HEK293 (cell line): ENCODE results near the gene NUP54.

Experiments used
- CTCF ChIA-PET: fragments of 350-600 bp; formaldehyde crosslinking; extraction: SDS; loops from one replicate; lab custom pipeline; 2021; ENCODE audit warnings: antibody characterized with exemption; lab: Yijun Ruan, JAX
- POLR2A ChIA-PET: fragments of 300-600 bp; formaldehyde crosslinking; extraction: SDS; loops from one replicate; lab custom pipeline; 2020; ENCODE audit warnings: antibody characterized with exemption, inconsistent platforms; lab: Yijun Ruan, JAX
- H3K27ac ChIP-seq: fragments of 200-500 bp; sonication (Bioruptor generic); 2 replicates; pipeline ENCODE4 v1.5.1; 2014; ENCODE audit warnings: low read depth, low read length, control low read depth, inconsistent platforms; ENCODE audit errors: extremely low read depth
- H3K36me3 ChIP-seq, 2 experiments: fragments of 200-500 bp in 1 of 2; sonication (Bioruptor generic) in 1 of 2; 1 replicate in 1 of 2; 2 replicates in 1 of 2; pipeline ENCODE4 v1.5.1; 2014 to 2017; ENCODE audit warnings: inconsistent platforms in 2 of 2, low read length in 2 of 2; ENCODE audit not compliant: control insufficient read depth in 2 of 2, insufficient read depth in 1 of 2
- H3K4me1 ChIP-seq: fragments of 200-500 bp; sonication (Bioruptor generic); 2 replicates; pipeline ENCODE4 v1.5.1; 2014; ENCODE audit warnings: mild to moderate bottlenecking, low read length, inconsistent platforms; ENCODE audit not compliant: control insufficient read depth, insufficient read depth
- H3K4me3 ChIP-seq: 2 replicates; pipeline ENCODE4 v1.5.1; 2011; ENCODE audit warnings: low read depth, mild to moderate bottlenecking, control low read depth, low read length, moderate library complexity
- H3K9me3 ChIP-seq: fragments of 200-500 bp; sonication (Bioruptor generic); 2 replicates; pipeline ENCODE4 v1.5.1; 2014; ENCODE audit warnings: low read depth, low read length, inconsistent platforms; ENCODE audit not compliant: control insufficient read depth, insufficient read depth
- ATF2 ChIP-seq: fragments of 450-650 bp; formaldehyde crosslinking; IDR thresholded peaks from 2 replicates; pipeline ENCODE4 v1.5.1; 2016; ENCODE audit warnings: missing biosample characterization, missing genetic modification characterization, low read depth
- FEZF1 ChIP-seq: fragments of 450-650 bp; formaldehyde crosslinking; IDR thresholded peaks from 2 replicates; pipeline ENCODE4 v1.5.1; 2016; ENCODE audit warnings: missing biosample characterization, missing genetic modification characterization
- MEIS1 ChIP-seq: sonication (generic); formaldehyde crosslinking; IDR thresholded peaks from 2 replicates; pipeline ENCODE4 v1.8.1; 2022; ENCODE audit warnings: missing genetic modification reagents, mild to moderate bottlenecking, borderline replicate concordance
- REPIN1 ChIP-seq: fragments of 450-650 bp; formaldehyde crosslinking; IDR thresholded peaks from 2 replicates; pipeline ENCODE4 v1.5.1; 2017; ENCODE audit warnings: missing biosample characterization, missing genetic modification characterization, low read depth
- SP2 ChIP-seq: fragments of 450-650 bp; formaldehyde crosslinking; IDR thresholded peaks from 2 replicates; pipeline ENCODE4 v1.5.1; 2016; ENCODE audit warnings: missing biosample characterization, missing genetic modification characterization
- ZFP37 ChIP-seq: fragments of 450-650 bp; formaldehyde crosslinking; IDR thresholded peaks from 2 replicates; pipeline ENCODE4 v1.5.1; 2016; ENCODE audit warnings: missing biosample characterization, missing genetic modification characterization
- ZIC2 ChIP-seq: fragments of 450-650 bp; formaldehyde crosslinking; IDR thresholded peaks from 2 replicates; pipeline ENCODE4 v1.5.1; 2016; ENCODE audit warnings: missing biosample characterization, missing genetic modification characterization
- ZNF10 ChIP-seq: fragments of 450-650 bp; formaldehyde crosslinking; IDR thresholded peaks from 2 replicates; pipeline ENCODE4 v1.5.1; 2017; ENCODE audit warnings: missing biosample characterization, missing genetic modification characterization
- ZNF121 ChIP-seq: fragments of 450-650 bp; formaldehyde crosslinking; IDR thresholded peaks from 2 replicates; pipeline ENCODE4 v1.5.1; 2016; ENCODE audit warnings: missing biosample characterization, missing genetic modification characterization
- ZNF335 ChIP-seq: fragments of 450-650 bp; formaldehyde crosslinking; conservative IDR thresholded peaks from 2 replicates; pipeline ENCODE4 v1.5.1; 2016; ENCODE audit warnings: missing biosample characterization, missing genetic modification characterization
- ZNF362 ChIP-seq: fragments of 450-650 bp; formaldehyde crosslinking; IDR thresholded peaks from 2 replicates; pipeline ENCODE4 v1.5.1; 2016; ENCODE audit warnings: missing biosample characterization, missing genetic modification characterization
- ZNF391 ChIP-seq: fragments of 450-650 bp; formaldehyde crosslinking; IDR thresholded peaks from 2 replicates; pipeline ENCODE4 v1.5.1; 2016; ENCODE audit warnings: low read depth, missing biosample characterization, missing genetic modification characterization, borderline replicate concordance
- ZNF423 ChIP-seq: fragments of 450-650 bp; formaldehyde crosslinking; IDR thresholded peaks from 2 replicates; pipeline ENCODE4 v1.5.1; 2016; ENCODE audit warnings: missing biosample characterization, missing genetic modification characterization
- ZNF510 ChIP-seq: fragments of 450-650 bp; formaldehyde crosslinking; IDR thresholded peaks from 2 replicates; pipeline ENCODE4 v1.5.1; 2018; ENCODE audit warnings: mild to moderate bottlenecking, missing genetic modification characterization, missing biosample characterization; ENCODE audit not compliant: insufficient replicate concordance
- ZNF571 ChIP-seq: fragments of 450-650 bp; formaldehyde crosslinking; IDR thresholded peaks from 2 replicates; pipeline ENCODE4 v1.5.0; 2017; ENCODE audit warnings: missing biosample characterization, missing genetic modification characterization
- ZNF585B ChIP-seq: fragments of 450-650 bp; formaldehyde crosslinking; IDR thresholded peaks from 2 replicates; pipeline ENCODE4 v1.5.1; 2016; ENCODE audit warnings: missing biosample characterization, missing genetic modification characterization
- ZNF776 ChIP-seq: fragments of 450-650 bp; formaldehyde crosslinking; IDR thresholded peaks from 2 replicates; pipeline ENCODE4 v1.5.0; 2017; ENCODE audit warnings: missing biosample characterization, missing genetic modification characterization, borderline replicate concordance
- ZNF791 ChIP-seq: fragments of 450-650 bp; formaldehyde crosslinking; IDR thresholded peaks from 2 replicates; pipeline ENCODE4 v1.5.1; 2016; ENCODE audit warnings: missing biosample characterization, missing genetic modification characterization
- TF ChIP-seq, protein P1 (sequence below): fragments of 450-650 bp; formaldehyde crosslinking; IDR thresholded peaks from 2 replicates; pipeline ENCODE4 v1.5.1; 2017; ENCODE audit warnings: missing biosample characterization, missing genetic modification characterization
- TF ChIP-seq, protein P2 (sequence below): IDR thresholded peaks from 2 replicates; pipeline ENCODE4 v1.6.1; 2011; ENCODE audit warnings: mild to moderate bottlenecking, low read depth, low read length, borderline replicate concordance
- TF ChIP-seq, protein P3 (sequence below): fragments of 450-650 bp; formaldehyde crosslinking; IDR thresholded peaks from 2 replicates; pipeline ENCODE4 v1.5.1; 2016; ENCODE audit warnings: missing biosample characterization, missing genetic modification characterization
- TF ChIP-seq, protein P4 (sequence below): sonication (generic); formaldehyde crosslinking; IDR thresholded peaks from 2 replicates; pipeline ENCODE4 v1.8.1; 2022; ENCODE audit warnings: mild to moderate bottlenecking, moderate library complexity, missing genetic modification reagents
- TF ChIP-seq, protein P5 (sequence below): fragments of 450-650 bp; formaldehyde crosslinking; IDR thresholded peaks from 2 replicates; pipeline ENCODE4 v1.5.1; 2017; ENCODE audit warnings: missing biosample characterization, missing genetic modification characterization

Gene NUP54

DNA sequence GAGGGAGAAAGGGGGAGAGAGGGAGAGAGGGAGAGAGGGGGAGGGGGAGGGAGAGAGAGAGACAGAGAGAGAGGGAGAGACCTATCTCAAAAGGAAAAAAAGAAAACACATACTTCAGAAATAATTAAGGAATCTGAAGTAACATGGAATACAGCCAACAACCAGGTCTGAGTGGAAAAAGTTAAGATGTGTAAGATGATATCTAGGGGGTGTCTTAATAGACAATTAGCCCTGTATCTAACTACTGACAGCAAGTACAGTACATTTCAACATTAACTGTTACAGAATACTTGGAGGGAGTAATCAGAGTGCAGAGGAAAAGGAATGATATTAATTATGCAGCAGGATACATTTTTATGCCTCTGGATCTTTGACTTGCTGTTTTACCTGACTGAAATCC is 22.4 kb downstream of the NUP54 start (continued):
- TF ChIP-seq ZNF510 (tag by site-specific recombination): no peak
- no peak for TF ChIP-seq ZNF391 (tag by site-specific recombination)
- TF ChIP-seq FEZF1 (tag by site-specific recombination): no peak
- TF ChIP-seq, protein P1, sequence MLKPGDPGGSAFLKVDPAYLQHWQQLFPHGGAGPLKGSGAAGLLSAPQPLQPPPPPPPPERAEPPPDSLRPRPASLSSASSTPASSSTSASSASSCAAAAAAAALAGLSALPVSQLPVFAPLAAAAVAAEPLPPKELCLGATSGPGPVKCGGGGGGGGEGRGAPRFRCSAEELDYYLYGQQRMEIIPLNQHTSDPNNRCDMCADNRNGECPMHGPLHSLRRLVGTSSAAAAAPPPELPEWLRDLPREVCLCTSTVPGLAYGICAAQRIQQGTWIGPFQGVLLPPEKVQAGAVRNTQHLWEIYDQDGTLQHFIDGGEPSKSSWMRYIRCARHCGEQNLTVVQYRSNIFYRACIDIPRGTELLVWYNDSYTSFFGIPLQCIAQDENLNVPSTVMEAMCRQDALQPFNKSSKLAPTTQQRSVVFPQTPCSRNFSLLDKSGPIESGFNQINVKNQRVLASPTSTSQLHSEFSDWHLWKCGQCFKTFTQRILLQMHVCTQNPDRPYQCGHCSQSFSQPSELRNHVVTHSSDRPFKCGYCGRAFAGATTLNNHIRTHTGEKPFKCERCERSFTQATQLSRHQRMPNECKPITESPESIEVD (tag by site-specific recombination): no peak
- TF ChIP-seq, protein P2, sequence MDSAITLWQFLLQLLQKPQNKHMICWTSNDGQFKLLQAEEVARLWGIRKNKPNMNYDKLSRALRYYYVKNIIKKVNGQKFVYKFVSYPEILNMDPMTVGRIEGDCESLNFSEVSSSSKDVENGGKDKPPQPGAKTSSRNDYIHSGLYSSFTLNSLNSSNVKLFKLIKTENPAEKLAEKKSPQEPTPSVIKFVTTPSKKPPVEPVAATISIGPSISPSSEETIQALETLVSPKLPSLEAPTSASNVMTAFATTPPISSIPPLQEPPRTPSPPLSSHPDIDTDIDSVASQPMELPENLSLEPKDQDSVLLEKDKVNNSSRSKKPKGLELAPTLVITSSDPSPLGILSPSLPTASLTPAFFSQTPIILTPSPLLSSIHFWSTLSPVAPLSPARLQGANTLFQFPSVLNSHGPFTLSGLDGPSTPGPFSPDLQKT: no peak

DNA sequence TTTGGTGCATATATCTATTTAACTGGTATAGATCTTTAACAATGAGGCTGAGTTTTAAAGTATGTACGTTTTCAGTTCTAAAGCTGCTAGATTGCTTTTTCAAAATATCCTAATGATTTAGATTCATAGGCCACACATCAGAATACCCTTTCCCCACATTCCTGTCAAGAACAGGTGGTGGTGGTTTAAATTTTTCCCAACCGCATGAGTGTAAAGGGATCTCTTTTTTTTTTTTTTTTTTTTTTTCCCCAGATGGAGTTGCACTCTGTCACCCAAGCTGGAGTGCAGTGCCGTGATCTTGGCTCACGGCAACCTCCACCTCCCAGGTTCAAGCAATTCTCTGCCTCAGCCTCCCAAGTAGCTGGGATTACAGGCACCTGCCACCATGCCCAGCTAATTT is 28.0 kb downstream of the NUP54 start:
- H3K9me3 ChIP-seq: no peaks in the 10 kb centered on the region
- TF ChIP-seq REPIN1 (tag by site-specific recombination) (no peak), SP2 (tag by site-specific recombination) (no peak), ZNF791 (tag by site-specific recombination) (no peak), ZNF335 (tag by site-specific recombination) (no peak), ATF2 (tag by site-specific recombination) (no peak), ZIC2 (no peak), ZNF423 (no peak), ZNF571 (tag by site-specific recombination) (no peak), ZNF776 (tag by site-specific recombination) (no peak), ZNF121 (no peak), ZNF362 (tag by site-specific recombination) (no peak), ZFP37 (tag by site-specific recombination) (no peak), ZNF585B (tag by site-specific recombination) (no peak), MEIS1 (no peak), ZNF10 (tag by site-specific recombination) (no peak)
- TF ChIP-seq, protein P3, sequence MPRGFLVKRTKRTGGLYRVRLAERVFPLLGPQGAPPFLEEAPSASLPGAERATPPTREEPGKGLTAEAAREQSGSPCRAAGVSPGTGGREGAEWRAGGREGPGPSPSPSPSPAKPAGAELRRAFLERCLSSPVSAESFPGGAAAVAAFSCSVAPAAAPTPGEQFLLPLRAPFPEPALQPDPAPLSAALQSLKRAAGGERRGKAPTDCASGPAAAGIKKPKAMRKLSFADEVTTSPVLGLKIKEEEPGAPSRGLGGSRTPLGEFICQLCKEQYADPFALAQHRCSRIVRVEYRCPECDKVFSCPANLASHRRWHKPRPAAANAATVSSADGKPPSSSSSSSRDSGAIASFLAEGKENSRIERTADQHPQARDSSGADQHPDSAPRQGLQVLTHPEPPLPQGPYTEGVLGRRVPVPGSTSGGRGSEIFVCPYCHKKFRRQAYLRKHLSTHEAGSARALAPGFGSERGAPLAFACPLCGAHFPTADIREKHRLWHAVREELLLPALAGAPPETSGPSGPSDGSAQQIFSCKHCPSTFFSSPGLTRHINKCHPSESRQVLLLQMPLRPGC (tag by site-specific recombination): no peak
- TF ChIP-seq, protein P2: no peak
- TF ChIP-seq, protein P4, sequence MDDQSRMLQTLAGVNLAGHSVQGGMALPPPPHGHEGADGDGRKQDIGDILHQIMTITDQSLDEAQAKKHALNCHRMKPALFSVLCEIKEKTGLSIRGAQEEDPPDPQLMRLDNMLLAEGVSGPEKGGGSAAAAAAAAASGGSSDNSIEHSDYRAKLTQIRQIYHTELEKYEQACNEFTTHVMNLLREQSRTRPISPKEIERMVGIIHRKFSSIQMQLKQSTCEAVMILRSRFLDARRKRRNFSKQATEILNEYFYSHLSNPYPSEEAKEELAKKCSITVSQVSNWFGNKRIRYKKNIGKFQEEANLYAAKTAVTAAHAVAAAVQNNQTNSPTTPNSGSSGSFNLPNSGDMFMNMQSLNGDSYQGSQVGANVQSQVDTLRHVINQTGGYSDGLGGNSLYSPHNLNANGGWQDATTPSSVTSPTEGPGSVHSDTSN: no peak
- TF ChIP-seq, protein P5, sequence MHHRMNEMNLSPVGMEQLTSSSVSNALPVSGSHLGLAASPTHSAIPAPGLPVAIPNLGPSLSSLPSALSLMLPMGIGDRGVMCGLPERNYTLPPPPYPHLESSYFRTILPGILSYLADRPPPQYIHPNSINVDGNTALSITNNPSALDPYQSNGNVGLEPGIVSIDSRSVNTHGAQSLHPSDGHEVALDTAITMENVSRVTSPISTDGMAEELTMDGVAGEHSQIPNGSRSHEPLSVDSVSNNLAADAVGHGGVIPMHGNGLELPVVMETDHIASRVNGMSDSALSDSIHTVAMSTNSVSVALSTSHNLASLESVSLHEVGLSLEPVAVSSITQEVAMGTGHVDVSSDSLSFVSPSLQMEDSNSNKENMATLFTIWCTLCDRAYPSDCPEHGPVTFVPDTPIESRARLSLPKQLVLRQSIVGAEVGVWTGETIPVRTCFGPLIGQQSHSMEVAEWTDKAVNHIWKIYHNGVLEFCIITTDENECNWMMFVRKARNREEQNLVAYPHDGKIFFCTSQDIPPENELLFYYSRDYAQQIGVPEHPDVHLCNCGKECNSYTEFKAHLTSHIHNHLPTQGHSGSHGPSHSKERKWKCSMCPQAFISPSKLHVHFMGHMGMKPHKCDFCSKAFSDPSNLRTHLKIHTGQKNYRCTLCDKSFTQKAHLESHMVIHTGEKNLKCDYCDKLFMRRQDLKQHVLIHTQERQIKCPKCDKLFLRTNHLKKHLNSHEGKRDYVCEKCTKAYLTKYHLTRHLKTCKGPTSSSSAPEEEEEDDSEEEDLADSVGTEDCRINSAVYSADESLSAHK (tag by site-specific recombination): no peak
- POLR2A ChIA-PET: no interaction called here
- H3K36me3 ChIP-seq: peaks cover 17 to 75% of the 10 kb centered on the region in 2 experiments
- no peaks in the 10 kb centered on the region for H3K4me1 ChIP-seq
- no peak overlapping the region for H3K27ac ChIP-seq
- CTCF ChIA-PET: no interaction called here
- no peak overlapping the region for H3K4me3 ChIP-seq
